ENCODE data around the gene SNX33.
"Not testable (repeated sequence)": the region's sequence is repeated elsewhere in the genome, so short reads cannot be mapped to it uniquely, and the experiment has no call there.

DNA sequence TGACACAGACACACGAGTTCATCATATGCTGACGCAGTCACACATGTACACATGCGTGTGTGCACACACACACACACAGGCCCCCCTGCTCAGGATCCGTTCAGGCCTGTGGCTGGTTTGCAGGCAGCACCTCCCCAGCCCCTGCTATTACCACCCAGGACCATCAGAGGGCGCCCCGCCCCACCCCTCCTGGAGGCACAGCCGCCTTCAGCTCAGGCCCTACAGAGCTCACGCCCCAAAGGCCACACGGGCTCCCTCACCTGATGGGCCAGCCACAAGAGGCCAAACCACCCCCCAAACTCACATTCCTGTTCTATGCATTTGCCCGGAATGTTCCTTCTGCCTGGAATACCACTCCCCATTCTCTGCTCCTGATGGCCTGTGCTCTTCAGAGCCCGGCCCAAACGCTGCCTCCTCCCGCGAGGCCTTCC lies 38.5 kb downstream of the SNX33 start:
- not testable (repeated sequence) for TF ChIP-seq POLR2A (IDR thresholded peaks at IDR 0.05)
- TF ChIP-seq, protein P1, sequence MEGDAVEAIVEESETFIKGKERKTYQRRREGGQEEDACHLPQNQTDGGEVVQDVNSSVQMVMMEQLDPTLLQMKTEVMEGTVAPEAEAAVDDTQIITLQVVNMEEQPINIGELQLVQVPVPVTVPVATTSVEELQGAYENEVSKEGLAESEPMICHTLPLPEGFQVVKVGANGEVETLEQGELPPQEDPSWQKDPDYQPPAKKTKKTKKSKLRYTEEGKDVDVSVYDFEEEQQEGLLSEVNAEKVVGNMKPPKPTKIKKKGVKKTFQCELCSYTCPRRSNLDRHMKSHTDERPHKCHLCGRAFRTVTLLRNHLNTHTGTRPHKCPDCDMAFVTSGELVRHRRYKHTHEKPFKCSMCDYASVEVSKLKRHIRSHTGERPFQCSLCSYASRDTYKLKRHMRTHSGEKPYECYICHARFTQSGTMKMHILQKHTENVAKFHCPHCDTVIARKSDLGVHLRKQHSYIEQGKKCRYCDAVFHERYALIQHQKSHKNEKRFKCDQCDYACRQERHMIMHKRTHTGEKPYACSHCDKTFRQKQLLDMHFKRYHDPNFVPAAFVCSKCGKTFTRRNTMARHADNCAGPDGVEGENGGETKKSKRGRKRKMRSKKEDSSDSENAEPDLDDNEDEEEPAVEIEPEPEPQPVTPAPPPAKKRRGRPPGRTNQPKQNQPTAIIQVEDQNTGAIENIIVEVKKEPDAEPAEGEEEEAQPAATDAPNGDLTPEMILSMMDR (IDR thresholded peaks at IDR 0.05), result peak; percentile 74 to 78 (median 76)

All from right lobe of liver (tissue), 4 donors.